ENCODE measurements around the gene LZTS3.
A peak's percentile ranks its signal among the peaks of the same experiment; 100 is the strongest.
"Not testable (repeated sequence)": the region's sequence is repeated elsewhere in the genome, so short reads cannot be mapped to it uniquely, and the experiment has no call there.

LZTS3 gene

GRCh38 chr20:3192226-3193015 is 19.1 kb upstream of the LZTS3 start:
- DNase-seq (no peak), ATAC-seq (no peak)

DNA sequence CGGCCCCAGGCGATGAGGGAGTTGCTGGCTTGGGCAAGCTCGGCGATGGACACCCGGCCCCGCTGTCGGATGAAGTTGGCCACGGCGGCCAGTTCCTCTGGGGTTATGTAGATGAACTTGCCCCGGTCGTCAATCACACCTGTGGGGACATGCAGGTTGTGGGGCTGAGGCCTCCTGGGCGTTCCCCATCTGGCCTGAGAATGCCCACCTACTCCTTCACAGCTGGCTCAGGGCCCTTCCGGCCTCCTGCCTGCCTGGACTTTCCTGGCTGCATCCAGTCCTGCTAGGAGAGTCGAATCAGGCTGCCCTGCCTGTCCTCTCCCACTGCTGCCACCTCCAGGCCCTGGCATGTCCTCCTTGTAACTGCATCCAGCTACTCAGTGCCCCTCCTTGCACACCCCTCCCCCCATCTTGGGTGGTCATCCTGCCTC is 17.3 kb upstream of the LZTS3 start:
- ATAC-seq: no peak
- DNase-seq: no peak

DNA sequence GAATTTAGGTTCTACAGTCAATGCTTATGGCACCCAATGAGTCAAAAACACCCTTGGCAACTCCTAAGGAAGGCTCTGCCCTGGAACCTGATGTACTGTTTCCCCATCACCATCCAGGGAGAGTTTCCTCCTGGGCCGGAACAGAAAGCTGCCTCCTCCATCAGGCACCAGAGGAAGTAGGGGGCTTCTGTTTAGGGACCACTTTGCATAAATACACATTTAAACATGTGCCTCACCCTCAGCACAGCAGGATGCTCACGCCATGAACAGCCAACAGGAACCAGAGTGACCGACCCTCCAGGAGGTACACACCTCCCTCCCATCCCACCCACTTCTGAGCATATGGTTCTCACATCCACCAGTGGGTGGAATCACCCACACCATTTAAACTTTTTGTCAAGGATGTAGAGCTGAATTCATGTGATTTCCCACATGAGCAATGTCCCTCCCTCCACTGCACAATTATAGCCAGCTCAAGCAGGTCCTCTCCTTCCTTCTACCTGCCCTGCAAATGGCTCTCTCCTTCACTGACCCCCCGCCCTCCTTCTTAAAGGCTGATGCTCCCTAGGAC is 16.3 kb upstream of the LZTS3 start:
- no peak for ATAC-seq
- DNase-seq: no peak

- ATAC-seq (no peak), DNase-seq (no peak)
Measured at GRCh38 chr20:3188823-3189413, 15.6 kb upstream of the LZTS3 start.

DNA sequence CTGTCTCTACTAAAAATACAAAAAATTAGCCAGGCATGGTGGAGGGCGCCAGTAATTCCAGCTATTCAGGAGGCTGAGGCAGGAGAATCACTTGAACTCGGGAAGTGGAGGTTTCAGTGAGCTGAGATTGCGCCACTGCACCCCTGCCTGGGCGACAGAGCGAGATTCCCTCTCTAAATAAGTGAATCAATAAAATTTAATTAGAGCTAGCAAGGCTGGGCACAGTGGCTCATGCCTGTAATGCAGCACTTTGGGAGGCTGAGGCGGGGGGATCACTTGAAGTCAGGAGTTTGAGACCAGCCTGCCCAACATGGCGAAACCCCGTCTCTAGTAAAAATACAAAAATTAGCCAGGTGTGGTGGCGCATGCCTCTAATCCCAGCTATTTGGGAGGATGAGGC is 14.5 kb upstream of the LZTS3 start:
- ATAC-seq, DNase-seq: not testable (repeated sequence)

- ATAC-seq (no peak), DNase-seq (no peak)
Measured at GRCh38 chr20:3183896-3184612, 10.7 kb upstream of the LZTS3 start.

DNA sequence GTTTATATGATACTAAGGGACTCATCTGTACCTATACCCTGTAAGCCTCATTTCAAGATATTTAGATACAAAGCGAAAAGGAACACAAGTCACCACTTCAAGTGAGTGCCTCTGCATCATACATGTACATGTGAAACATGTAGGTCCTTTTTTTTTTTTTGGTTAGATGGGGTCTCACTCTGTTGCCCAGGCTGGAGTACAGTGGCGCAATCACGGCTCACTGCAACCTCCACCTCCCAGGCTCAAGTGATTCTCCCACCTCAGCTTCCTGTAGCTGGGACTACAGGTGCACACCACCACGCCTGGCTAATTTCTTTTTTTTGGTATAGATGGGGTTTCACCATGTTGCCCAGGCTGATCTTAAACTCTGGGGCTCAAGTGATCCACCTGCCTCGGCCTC is 9.1 kb upstream of the LZTS3 start:
- not testable (repeated sequence) for DNase-seq, ATAC-seq

DNA sequence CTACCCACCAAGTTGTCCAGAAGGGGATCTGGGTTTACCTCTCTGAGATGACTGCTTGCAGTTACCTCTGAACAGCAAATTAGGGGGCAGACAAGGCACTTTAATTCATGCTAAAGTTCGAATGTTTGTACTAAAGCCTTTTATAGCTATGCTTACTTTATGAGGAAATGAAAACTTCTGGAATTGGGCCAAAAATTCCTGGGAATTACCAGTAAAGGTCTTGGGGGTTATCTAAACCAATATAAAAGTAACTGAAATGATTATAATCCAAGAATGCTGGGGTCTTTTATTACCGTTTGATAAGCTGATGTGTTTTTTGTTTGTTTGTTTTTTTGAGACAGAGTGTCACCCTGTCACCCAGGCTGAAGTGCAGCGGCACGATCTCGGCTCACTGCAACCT is 7.9 kb upstream of the LZTS3 start:
- ATAC-seq: no peak
- no peak for DNase-seq

DNA sequence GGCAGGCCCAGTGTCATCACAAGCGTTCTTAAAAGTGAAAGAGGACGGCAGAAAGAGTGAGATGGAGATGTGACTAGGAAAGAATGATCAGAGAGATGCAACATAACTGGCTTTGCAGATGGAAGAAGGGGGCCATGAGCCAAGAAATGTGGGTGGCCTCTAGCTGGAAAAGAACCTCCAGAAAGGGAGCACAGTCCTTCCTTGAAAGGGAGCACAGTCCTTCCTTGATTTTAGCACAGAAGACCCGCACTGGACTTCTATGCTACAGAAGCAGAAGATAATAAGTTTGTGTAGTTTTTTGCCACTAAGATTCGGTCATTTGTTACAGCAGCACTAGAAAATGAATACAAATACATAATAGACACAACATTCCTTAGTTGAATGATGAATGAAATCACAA is 7.0 kb upstream of the LZTS3 start:
- ATAC-seq: no peak
- DNase-seq: no peak

- DNase-seq (no peak), ATAC-seq (no peak)
Measured at GRCh38 chr20:3177746-3178485, 4.6 kb upstream of the LZTS3 start.

GRCh38 chr20:3175270-3175669 is 1.9 kb upstream of the LZTS3 start:
- ATAC-seq: no peak
- no peak for DNase-seq

- ATAC-seq: no peak
- DNase-seq: no peak
Measured at GRCh38 chr20:3174442-3175261, 1.3 kb upstream of the LZTS3 start.

DNA sequence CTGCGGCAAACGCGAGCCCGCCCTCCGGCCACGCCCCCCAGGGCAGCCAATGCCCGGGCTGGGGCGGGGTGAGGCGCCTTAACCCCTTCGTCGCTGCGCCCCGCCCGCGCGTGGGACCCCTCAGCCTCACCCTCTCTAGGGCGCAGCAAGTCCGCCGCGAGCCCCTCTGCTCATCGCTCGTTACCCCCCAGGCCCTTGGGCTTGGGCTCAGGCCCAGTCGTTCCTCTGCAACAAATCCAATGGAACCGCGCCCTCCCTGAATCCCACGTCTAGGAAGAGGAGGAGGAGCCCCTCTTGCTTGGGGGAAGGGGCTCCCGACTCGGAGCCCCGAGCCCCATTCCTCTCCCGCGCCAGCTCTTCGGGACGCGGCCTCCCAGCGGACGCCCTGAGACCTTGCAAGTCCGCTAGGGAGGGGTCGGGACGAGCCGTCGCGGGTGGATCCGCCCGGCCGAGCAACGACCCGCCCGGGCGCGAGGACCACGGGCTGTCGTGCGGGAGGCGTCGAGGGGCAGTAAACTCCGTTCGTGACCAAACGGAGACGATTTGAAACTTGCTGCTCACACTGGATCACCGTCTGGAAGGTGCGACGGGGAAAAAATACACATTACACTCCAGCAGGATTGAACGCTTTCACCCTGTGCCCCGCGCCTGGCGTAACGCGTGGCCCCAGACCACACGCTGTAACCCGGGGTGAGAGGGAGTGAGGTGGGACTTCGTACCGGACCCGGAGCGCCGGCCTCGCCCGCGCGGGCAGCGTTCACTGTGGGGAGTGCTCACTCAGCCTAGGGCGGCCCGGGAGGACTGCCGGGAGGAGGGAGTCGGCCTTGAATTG is 477 bp upstream of the LZTS3 start:
- DNase-seq (peak; percentile 97), ATAC-seq (peak; percentile 94)

DNA sequence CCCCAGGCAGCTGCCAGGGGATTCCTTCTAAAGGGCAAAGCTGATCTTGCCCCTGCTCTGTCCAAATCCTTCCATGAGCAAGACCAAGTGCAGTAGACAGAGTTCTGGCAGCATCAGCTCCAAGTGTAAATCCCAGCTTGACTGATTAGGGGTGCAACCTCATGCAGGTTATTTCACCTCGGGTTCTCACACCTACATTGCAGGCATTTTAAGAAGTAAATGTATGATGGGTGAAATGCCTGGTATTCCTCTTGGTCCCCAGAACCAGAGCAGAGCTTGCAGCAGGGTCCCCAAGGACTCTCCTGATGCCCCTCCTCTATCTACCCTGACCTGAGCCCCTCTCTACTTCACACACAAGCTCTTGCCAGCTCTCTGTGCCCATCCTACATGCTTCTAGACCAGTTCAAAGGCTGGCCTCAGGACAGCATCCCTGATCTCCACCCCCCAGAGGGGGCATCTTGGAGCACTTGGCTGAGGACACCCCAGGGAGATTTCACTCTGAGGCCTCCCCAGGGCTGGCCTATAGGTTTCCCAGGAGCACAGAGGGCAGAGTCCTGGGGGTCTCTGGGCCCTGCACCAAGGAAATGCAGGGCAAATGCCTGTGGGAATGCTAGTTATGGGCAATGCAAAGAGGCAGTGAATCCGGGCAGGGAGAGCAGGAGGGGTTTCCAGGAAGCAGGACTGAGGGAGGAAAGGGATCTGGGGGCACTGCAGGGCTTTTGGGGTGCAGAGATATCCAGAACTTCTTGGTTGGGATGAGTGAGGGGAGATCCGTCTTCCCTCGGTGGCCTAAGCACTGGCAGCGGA is 1.0 kb downstream of the LZTS3 start:
- no peak for DNase-seq
- no peak for ATAC-seq

GRCh38 chr20:3171391-3172125 is 1.8 kb downstream of the LZTS3 start:
- no peak for ATAC-seq
- no peak for DNase-seq

- DNase-seq: no peak
- no peak for ATAC-seq
Measured at GRCh38 chr20:3168829-3169590, 4.3 kb downstream of the LZTS3 start.

GRCh38 chr20:3168079-3168828 is 5.1 kb downstream of the LZTS3 start:
- no peak for ATAC-seq
- no peak for DNase-seq
